Suprapubic skin (tissue), 2 donors: ENCODE data around the gene RPS6KA5.

Source experiments
- EP300 ChIP-seq: sonication (generic); formaldehyde crosslinking; IDR thresholded peaks from one replicate; pipeline ENCODE4 v1.6.1; 2017; ENCODE audit warnings: antibody characterized with exemption
- POLR2A ChIP-seq, 2 donors: fragments of 450-650 bp; IDR thresholded peaks; one replicate each; pipeline ENCODE4 v1.6.1; 2017; ENCODE audit warnings: antibody characterized with exemption in 2 of 2, mild to moderate bottlenecking in 2 of 2, moderate library complexity in 2 of 2

- TF ChIP-seq EP300 (no peak), POLR2A (IDR thresholded peaks at IDR 0.05) (no peak)
Observed at GRCh38 chr14:91035855-91036254, 24.6 kb downstream of the RPS6KA5 start.
